GM19463 (cell line): ENCODE measurements around the gene VAV2.

Experiments used
- ATAC-seq: cut with Tn5 transposase; IDR thresholded peaks from one replicate; pipeline ENCODE4 v1.9.1; 2021; ENCODE audit warnings: mild to moderate bottlenecking, moderate library complexity; ENCODE audit not compliant: unreplicated experiment

The VAV2 gene

DNA sequence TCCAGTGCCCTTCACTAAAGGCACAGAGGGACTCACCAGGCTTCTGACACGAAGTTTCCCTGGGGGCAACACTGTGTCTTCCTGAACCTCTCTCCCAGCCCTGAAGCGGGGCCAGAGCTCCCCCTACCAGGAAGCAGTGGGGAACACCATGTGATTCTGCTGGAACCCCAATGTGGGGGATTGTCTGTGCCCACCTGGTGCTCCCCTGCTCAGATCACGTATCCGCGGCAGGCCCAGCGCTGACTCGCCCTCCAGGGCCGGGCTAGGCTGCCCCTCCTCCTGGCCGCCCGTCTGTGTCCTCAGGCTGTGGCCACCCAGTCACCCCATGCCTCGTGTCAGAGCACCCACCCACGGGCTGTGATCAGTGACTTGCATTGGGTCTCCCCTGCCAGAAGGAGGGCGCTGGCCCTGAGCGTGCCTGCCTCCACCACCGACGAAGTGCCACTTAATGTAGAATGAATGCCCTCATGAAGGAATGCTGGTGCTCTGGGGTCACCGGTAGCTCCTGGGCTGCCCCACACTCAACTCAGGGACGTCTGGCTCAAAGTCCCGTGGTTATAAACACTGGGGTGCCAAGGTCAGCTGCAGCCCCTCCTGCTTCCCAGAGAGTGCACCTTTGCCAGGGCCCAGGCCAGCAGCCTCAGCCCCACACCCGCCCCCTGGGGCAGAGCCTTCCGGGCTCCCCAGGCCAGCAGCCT is 276.1 kb downstream of the VAV2 start:
- ATAC-seq = no peak

GRCh38 chr9:133715295-133715865 is 276.7 kb downstream of the VAV2 start:
- no peak for ATAC-seq

GRCh38 chr9:133714606-133715294 is 277.4 kb downstream of the VAV2 start:
- no peak for ATAC-seq

DNA sequence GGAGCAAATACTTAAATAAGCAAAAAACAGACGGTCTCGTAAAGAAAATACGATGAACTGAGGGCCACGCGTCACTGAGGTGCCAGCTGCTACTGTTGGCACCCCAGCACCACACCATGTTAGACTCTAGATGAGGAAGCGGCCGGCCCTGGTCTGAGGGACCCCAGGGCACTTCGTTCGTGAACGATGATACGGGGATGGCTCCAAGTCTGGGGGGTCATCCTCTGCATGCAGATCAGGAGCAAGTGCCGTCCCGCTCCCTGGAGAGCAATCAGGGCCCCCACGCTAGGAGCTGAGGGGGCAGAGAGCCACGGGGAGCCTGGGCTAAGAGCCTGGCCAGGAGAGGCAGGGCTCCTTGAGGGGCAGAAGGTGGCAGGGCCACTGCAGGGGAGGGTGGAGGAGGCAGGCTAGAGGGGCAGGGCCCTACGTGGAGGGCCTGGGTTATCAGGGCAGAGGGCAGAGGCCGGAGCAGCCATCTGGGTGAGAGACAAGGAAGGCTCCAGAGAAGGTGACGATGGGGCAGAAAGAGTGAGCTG is 278.1 kb downstream of the VAV2 start:
- no peak for ATAC-seq

DNA sequence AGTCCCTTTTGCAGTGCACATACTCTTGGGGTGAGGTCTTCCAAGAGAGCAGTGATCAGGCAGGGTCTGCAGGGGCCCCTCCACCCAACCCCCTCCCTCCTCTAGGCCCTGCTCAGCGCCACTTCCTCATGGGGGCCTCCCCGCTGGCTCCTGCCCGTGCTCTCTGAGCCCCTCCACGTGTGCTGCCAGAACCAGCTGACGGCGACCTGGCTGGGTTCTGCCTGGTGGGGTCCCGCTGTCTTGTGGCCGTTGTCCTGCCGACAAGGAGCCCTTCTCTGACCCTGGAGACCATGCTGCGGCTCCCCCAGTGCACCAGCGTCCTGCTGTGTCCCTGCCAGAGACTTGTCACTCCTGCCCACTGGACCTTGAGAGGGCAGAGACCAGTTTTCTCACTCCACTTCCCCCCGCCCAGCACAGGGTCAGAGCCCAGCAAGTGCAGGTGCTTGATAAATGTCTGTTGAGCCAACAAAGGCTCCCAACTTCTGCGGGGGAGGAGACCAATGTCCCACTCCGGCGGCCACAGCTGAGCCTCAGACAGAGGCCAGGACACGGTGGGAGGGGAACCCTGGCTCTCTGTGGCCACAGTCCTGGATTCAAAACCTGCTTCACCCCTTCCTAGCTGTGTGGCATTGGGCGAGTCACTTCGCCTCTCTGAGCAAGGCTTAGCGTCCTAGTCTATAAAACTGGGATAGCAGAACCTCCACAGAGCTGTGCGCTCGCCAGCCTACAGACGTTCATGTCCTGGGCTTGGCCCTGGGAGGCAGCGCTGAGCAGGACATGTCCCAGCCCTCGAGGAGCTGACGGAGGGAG is 278.8 kb downstream of the VAV2 start:
- no peak for ATAC-seq

GRCh38 chr9:133712221-133713100 is 279.7 kb downstream of the VAV2 start:
- ATAC-seq = no peak
